Stimulated activated CD4-positive, alpha-beta T cell treated with anti-CD3 and anti-CD28 coated beads, TNF-alpha, amount 100 ng/mL, for 1 hour (primary cell): ENCODE results near the gene ADGRA3.
A peak's percentile ranks its signal among the peaks of the same experiment; 100 is the strongest.

Experiments used
- DNase-seq, 3 donors: peaks; one replicate each; pipeline ENCODE4 v3.0.0-alpha.2; 2020; ENCODE audit warnings: low read depth in 3 of 3, low spot score in 1 of 3

ADGRA3 gene, protein sequence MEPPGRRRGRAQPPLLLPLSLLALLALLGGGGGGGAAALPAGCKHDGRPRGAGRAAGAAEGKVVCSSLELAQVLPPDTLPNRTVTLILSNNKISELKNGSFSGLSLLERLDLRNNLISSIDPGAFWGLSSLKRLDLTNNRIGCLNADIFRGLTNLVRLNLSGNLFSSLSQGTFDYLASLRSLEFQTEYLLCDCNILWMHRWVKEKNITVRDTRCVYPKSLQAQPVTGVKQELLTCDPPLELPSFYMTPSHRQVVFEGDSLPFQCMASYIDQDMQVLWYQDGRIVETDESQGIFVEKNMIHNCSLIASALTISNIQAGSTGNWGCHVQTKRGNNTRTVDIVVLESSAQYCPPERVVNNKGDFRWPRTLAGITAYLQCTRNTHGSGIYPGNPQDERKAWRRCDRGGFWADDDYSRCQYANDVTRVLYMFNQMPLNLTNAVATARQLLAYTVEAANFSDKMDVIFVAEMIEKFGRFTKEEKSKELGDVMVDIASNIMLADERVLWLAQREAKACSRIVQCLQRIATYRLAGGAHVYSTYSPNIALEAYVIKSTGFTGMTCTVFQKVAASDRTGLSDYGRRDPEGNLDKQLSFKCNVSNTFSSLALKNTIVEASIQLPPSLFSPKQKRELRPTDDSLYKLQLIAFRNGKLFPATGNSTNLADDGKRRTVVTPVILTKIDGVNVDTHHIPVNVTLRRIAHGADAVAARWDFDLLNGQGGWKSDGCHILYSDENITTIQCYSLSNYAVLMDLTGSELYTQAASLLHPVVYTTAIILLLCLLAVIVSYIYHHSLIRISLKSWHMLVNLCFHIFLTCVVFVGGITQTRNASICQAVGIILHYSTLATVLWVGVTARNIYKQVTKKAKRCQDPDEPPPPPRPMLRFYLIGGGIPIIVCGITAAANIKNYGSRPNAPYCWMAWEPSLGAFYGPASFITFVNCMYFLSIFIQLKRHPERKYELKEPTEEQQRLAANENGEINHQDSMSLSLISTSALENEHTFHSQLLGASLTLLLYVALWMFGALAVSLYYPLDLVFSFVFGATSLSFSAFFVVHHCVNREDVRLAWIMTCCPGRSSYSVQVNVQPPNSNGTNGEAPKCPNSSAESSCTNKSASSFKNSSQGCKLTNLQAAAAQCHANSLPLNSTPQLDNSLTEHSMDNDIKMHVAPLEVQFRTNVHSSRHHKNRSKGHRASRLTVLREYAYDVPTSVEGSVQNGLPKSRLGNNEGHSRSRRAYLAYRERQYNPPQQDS (N-terminal part only)

DNA sequence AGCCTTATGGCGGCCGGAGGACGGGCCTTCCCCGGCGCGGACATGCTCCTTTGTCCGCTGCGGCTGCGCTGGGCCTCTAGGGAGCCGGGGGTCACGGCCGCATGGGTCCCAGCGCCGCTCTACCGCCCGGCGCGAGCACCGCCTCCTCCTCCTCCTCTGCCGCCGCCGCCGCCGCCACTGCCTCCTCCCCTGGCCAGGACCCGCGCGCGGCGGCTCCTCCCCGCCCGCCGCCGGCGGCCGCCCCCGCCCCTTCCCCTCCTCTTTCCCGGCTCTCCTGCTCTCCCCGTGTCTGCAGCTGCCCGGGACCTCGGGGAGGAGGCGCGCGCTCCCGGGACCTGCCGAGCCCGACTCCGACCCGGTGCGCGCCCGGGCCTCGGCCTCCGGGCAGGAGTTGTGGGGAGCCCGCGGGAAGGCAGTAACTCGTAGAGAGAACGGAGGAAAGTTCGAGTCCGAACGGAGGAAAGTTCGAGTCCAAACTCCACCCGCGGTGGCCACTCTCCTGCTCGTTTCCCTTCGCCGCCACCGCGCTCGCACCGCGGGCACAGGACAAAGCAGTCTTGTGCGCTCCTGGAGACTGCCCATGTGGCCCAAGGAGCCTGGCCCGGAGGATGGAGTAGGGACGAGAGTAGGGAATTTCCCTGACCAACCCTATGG lies at the start of gene ADGRA3:
TSS of gene ADGRA3 (minus strand) at position 179 of the 654 bp plus-strand sequence. CDS start 282 bp downstream, outside the sequence.
- peak in 1 of 3 donors; percentile 49 for DNase-seq

DNA sequence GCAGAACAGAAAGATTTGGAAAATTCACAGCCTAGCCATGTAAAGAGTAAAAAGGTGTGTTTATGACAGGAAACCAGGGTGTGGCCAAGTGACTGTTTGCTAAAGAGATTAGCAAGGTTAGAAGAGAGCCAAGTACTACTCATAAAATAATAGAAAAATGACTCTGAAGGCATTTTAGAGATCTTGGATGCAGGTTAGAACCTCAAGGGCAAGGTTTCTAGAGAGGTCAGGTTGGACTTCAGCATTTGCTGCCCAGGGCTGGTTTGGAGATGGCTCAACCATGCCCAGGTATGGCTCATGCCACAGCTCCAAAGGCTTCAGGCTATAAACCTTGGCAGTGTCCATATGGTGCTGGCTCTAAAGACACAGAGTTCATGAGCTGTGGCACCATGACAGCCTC lies 40.6 kb upstream of the ADGRA3 start:
- DNase-seq, result no peak

DNA sequence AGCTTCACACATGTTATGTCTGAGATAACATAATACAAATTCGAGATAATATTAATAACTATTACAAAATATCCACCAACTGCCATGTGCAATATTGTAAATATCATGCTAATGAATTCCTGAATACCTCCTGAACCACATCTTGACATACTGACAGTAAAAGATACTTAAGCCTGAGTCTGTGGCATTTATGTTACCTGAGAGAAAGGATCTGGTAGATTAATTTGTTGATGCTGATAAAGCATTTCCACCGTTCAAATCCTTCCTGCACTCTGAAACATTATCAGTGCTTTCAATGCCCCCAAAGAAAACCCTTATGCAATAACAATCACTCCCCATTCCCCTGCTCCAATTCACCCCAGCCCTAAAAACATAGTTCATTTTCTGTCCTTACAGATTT lies 38.8 kb upstream of the ADGRA3 start:
- DNase-seq, result no peak

DNA sequence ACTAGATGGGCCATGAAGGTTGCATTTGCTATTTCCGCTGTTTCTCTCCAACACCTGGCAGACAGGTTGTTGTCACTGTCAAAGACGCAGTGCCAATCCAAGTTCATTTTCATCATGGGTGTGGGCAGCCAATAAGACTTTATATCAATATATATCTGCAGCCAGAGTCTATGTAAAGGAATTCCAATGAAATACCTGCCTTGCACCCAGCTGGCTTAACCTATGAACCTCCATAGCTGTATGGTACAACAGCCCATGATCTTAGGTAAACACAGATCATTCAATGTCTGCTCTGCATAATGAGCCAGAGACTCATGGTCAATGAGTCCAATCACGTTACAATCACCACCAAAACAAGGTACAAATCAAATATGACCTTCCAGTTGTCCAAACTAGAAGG lies 37.7 kb upstream of the ADGRA3 start:
- no peak for DNase-seq

DNA sequence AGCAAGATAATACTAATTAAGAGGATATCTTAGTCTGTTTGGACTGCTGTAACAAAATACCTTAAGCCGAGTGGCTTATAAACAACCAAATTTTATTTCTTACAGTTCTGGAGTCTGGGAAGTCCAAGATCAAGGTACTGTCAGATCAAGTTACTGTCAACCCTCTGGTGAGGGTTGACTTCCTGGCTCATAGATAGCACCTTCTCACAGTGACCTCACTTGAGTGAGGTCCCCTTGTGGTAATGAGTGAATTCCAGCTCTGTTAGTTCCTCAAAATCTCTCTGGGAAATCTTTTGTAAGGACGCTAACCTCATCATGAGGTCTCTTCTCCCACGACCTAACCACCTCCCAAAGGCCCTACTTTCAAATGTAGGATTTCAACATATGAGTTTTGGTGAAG lies 36.9 kb upstream of the ADGRA3 start:
- DNase-seq, result no peak

DNA sequence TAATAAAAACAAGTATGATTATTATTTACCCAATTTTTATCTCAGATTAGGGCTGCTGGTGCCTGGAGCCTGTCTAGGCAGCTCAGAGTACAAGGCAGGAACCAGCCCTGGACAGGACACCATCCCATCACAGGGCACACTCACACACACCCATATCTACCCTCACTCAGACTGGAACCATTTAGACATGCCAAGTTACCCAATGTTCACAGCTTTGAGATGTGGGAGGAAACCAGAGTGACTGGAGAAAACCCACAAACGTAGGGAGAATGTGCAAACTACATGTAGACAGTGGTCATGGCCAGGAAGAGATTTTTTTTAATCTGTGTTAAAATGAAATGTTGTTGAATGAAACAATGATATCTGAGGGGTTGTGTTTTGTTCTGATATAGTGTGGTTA lies 35.7 kb upstream of the ADGRA3 start:
- no peak for DNase-seq

DNA sequence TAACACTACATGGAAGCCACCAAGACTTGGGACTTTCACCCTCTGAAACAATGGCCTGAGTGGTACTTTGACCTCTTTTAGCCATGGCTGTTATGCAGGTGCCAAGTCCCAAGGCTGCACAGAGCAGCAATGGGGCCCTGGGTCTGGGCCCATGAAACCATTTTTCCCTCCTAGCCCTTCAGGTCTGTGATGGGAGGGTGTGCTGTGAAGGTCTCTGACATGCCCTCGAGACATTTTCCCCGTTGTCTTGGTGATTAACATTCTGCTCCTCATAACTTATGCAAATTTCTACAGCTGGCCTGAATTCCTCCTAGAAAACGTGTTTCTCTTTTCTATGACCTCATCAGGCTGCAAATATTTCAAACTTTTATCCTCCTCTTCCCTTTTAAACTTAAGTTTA lies 30.4 kb upstream of the ADGRA3 start:
- DNase-seq, result no peak

DNA sequence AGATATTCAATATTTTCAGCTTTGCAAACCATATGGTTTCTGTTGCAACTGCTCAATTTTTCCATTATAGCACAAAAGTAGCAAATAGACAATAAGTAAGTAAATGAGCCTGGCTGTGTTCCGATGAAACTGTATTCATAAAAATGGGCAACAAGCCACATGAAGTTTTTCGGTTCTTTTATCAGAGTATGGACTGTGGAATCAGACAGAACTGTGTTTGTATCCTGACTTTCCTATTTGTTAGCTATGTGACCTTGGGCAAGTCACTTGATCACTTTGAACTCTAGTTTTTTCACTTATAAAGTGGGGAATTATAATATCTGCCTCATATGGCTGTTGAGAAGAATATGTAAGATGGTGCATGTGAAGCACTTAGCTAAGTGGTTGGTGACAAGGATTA lies 23.4 kb upstream of the ADGRA3 start:
- no peak for DNase-seq

DNA sequence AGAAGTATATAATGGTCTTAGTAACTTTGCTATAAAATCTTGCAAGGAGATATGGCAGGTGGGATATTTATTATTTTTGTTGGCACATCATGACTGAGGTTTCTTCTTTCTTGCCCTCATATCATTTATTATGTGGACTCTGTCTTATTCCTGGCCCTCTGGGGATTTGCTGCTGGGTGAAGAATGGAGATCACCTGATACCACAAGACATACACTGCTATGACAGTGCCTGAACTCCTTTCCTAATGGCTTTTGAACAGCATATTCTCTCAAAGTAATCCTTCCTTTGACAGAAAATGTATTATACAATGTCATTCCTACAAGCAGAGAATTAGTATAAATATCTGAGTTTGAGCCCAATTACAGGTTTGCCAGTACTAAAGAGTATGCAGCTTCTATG lies 22.0 kb upstream of the ADGRA3 start:
- DNase-seq, result no peak

DNA sequence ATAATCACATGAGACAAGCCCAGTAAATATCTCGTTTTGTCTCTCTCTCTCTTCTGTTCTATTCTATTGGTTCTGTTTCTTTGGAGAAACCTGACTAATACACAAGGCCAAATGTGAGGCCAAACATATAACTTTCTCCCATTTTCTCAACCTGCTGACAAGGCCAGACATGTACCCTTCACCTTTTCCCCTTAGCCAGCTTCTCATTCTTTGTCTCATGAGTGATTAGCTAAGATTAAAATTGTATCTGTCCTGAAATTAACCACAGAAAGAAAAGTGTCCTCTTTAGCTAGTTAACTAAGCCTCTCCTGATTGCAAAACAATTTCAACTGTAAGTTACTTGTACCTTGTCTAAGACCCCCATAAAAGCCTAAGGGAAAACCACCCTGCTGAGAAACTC lies 18.5 kb upstream of the ADGRA3 start:
- no peak for DNase-seq

DNA sequence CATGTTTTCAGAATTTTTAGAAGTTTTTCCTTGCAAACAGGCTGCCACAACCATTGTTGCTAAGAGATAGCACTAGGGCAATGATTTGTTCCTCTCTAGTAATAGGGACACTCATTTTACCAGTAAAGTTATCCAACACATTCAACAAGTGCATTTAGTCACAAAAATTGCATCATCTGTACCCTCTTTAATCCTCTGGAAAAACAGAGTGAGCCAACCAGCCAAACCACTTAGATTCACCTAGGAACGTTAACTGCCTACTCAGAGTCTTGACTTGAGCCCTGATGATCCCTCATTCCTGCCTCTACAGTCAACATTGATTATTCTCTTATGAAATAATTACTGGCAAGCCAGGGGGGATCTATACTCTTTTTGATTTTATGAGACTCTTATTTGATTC lies 17.0 kb upstream of the ADGRA3 start:
- DNase-seq, result no peak

DNA sequence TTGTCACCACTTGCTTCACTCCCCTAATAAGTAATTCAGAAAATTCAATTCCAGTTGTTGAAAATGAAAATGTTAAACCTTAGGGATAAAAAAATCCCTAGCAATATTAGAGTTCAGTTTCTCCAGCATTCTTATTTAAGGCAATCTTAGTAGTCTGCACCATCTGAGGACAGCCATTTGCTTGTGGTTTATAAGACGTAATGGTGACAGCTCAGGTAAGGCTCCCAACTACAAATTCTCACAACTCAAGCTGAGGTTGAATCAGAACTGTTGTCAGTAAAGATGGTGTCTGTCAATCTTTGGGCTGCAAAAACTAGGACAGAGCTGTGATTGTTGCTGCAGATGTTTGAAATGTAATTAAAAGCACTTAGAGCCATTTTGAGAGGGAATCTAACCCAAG lies 16.3 kb upstream of the ADGRA3 start:
- DNase-seq, result no peak

DNA sequence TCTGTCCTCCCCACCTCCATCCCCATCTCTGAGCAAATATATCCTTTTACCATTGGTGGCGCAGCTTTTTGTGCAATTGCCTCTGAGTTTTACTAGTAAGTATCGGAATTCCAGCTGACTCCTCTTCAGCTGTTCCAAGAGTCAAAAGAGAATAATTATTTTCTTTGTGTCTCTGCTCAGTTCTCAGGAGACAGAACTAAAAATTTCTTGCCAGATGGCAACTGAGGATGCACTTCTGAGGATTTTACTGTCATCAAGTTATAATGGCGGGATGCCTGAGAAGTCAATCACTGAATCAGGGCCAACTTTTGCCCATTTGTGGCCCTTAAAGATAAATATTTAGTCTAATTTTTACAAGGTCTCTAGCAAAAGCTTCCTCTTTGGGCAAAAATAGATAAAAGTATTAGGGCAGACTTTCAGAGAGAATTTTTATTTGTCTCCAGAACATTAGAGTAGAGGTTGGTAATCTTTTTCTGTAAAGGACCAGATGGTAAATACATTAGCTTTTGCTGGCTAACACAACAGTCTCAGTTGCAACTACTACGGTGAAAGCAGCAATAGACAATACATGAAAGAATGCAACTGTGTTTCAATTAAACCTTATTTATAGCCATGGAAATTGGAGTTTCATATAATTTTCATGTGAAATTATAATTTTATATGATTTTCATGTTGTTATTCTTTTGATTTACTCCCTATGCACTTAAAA lies 15.6 kb upstream of the ADGRA3 start:
- no peak for DNase-seq

DNA sequence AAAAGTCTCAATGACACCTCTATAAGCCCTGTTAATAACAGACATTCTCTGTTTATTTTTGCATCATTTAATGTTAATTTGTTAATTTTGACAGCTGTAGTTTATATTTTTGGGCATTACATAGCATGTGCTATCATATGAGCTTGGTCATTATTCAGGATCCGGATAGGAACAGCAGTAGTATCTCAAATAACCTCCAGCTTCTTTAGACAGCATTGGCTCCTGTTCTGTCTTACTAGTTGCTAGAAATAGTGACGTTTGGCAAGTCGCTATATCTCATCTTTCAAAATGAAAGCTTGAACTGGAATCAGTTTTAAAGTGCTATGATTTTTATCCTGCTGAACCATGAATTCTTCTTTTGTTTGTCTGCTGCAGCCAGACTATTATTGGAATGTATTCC lies 9.0 kb upstream of the ADGRA3 start:
- DNase-seq, result no peak

DNA sequence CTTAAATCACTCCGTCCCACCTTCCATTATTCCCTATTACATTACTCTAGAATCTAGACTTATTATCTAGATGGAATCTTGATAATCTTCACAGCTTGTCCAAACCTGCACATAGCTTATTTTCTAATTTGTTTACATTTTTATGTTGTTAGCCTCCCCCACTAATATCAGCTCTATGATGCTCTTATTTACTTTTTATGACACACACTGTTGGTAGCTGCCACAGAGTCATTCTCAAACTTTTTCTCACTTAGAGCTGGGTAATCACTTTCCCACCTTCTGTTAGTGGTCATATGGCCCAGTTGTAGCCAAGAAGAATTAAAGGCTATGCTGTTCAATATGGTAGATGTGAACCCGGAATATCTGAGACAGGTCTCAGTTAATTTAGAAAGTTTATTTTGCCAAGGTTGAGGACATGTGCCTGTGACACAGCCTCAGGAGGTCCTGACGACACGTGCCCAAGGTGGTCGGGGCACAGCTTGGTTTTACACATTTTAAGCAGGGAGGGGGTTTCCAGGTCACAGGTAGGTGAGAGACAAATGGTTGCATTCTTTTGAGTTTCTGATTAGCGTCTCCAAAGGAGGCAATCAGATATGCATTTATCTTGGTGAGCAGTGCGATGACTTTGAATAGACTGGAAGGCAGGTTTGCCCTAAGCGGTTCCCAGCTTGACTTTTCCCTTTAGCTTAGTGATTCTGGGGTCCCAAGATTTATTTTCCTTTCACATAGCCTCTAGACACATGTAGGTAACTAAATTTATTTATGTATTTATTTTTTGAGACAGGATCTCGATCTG lies 7.0 kb upstream of the ADGRA3 start:
- no peak for DNase-seq

DNA sequence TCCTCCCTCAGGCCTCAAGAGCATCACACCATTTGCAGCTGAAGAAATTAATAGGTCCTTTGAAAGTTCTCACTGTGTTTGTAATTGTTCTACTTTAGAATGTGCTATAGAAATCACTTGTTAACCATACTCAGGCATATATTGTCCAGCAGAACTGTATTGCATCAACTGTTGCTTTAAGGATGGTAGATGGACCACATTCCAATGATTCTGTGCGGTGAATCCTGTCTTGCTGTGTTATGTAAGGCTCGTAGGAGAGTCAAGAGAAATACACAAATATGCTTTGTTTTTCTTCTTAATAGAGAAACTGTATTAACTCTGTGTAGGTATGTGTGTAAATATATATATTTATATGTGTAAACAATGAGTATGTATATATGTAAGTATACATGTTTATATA lies 6.3 kb upstream of the ADGRA3 start:
- no peak for DNase-seq

DNA sequence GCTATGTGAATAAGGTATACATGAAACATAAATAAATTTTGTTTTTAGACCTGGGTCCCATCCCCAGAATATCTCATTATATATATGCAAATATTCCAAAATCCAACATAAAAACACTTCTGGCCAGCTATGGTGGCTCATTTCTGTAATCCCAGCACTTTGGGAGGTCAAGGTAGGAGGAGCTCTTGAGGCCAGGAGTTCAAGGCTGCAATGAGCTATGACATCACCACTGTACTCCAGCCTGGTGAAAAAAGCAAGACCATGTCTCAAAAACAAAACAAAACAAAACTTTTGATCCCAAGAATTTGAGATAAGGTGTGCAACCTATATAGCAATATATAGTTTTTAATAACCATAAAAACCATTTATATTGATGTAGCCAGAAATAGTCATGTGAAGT lies 5.4 kb upstream of the ADGRA3 start:
- DNase-seq, result no peak

DNA sequence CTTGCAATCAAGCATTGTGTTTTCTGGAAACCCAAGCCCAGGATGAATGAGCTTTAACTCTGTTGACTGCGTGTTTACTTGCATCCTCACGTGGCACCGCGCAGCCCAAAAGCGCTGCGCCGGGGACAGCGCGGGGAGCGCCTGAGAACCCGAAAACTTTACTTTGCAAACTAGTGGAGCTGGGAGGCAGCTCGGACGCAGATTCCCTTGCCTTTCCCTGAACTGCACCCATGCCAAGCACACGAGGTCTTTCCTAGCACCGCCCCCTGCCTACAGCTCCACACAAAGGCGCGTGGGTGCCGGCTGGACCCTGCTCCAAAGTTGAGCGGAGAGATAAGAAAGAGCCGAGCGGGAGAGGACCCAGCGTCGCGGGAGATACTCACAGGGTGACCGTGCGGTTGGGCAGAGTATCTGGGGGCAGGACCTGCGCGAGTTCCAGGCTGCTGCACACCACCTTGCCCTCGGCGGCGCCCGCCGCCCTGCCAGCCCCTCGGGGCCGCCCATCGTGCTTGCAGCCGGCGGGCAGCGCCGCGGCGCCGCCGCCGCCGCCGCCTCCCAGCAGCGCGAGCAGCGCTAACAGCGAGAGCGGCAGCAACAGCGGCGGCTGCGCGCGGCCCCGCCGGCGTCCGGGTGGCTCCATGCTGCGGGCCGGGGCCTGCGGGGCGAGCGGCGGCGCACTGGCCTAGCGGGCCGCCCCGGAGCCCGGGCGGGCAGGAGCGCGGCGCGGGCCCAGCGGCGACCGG lies 550 bp downstream of the ADGRA3 start:
- peak in 1 of 3 donors; percentile 16 for DNase-seq

DNA sequence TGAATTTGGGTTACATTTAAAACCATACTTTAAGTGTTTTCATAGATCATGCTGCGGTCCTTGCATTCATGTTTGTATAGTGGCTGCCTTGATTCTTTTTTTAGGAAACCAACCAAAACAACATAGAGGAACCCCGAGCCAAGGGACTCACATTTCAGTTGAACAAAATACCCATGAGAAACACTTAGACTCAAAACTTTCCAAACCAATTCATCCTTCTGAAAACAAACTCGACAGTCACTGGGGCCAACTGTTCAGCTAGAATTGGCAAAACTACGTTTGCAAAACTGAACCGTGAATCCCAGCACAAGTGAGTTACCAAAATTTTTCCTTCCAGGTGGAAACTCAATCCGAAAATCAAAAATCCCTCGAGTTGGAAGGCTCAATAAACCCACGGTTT lies 1.4 kb downstream of the ADGRA3 start:
- no peak for DNase-seq
